ENCODE measurements around the gene VWA3B. TPM values are rescaled to one million over a fixed set of nuclear protein-coding genes. Genes with fewer than 3 reads are reported as not detected.

Gene VWA3B
- total RNA-seq, 1 experiment from 2014 or later = not detected

DNA sequence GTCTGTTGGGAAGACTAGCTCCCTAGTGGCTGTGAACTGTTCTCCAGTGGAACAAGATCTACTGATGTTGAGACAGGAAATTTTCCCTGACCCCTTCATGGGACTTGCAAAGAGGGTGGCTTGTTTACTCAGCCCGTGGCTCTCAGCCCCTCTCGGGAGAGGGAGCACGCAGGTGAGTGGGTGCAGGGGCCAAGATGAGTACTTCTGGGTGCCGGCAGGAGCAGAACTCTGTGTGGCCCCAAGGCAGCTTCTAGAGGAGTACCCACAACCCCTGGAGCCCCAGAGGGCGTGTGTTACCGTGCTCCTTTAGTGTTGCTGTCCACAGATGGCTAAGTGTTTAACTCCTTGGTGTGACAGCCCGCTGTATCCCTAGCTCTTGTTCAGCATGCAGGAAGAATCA is 191.1 kb downstream of the VWA3B start:
- ChIA-PET POLR2A (ENCODE audit: low non-redundant PET) (no interaction called here), CTCF (no interaction called here)
- DNase-seq (ENCODE audit: low spot score) = no peak
- TF ChIP-seq EZH2 (IDR thresholded peaks at IDR 0.05; ENCODE audit: borderline replicate concordance, low read depth, low read length, poor library complexity, severe bottlenecking) = no peak
- TF ChIP-seq, protein P1, sequence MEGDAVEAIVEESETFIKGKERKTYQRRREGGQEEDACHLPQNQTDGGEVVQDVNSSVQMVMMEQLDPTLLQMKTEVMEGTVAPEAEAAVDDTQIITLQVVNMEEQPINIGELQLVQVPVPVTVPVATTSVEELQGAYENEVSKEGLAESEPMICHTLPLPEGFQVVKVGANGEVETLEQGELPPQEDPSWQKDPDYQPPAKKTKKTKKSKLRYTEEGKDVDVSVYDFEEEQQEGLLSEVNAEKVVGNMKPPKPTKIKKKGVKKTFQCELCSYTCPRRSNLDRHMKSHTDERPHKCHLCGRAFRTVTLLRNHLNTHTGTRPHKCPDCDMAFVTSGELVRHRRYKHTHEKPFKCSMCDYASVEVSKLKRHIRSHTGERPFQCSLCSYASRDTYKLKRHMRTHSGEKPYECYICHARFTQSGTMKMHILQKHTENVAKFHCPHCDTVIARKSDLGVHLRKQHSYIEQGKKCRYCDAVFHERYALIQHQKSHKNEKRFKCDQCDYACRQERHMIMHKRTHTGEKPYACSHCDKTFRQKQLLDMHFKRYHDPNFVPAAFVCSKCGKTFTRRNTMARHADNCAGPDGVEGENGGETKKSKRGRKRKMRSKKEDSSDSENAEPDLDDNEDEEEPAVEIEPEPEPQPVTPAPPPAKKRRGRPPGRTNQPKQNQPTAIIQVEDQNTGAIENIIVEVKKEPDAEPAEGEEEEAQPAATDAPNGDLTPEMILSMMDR (conservative IDR thresholded peaks at IDR 0.05; ENCODE audit: low read depth, low read length) = no peak
- no peak overlapping the region for H3K27ac ChIP-seq (ENCODE audit: low read depth, low read length, poor library complexity, severe bottlenecking)
- no TSS peak for BruUV-seq (replicated peaks)
- no peaks in the 10 kb centered on the region for H3K36me3 ChIP-seq (ENCODE audit: insufficient read depth, low read length, poor library complexity, severe bottlenecking)
- peaks cover 22% of the 10 kb centered on the region for H3K27me3 ChIP-seq (replicated peaks; ENCODE audit: insufficient read depth, low read depth, low read length, poor library complexity)
- no peak overlapping the region for H3K4me3 ChIP-seq (ENCODE audit: low read depth, low read length, poor library complexity, severe bottlenecking)
- intact Hi-C loops (cut with micrococcal nuclease; ENCODE audit: unreplicated experiment) = no loop called here
- H3K4me1 ChIP-seq (ENCODE audit: insufficient read depth, low read length, poor library complexity, severe bottlenecking) = peaks cover 11% of the 10 kb centered on the region
- H3K9me3 ChIP-seq (ENCODE audit: low read depth, low read length, poor library complexity, severe bottlenecking) = no peaks in the 10 kb centered on the region

DNA sequence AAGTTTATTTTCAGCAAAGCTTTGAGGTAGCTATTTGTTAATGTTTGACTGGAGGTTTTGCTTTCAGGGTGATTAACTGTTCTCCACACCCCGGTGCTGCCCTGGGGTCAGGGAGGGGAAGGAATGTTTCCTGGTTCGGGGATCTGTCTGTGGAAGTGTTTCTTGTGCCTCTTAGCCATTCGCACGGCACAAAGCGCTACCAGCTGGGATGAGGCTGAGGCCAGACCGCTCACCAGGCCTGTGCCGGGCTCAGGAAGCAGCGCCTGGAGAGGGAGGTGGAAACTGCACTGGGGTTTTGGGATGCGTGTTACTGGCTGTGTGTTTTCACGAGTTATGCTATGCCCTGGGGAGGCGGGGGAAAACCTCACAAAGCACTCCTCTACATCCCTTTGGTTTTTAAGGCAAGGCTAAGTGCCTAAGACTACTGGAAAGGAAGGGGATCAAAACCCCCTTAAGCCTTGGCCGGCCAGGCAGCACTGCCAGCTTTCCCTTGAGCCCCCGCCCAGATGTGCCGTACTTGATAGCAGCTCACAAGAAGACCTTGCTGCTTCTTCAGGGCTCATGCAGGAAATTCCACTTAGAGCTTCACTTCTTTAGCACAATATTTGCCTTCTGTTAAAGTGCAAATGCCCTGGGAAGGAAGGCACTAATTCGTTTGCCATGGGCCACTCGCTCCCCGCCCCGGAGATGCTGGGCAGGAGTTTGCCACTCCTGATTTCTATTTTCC is 193.6 kb downstream of the VWA3B start:
- H3K4me1 ChIP-seq (ENCODE audit: insufficient read depth, low read length, poor library complexity, severe bottlenecking) = peaks cover 11% of the 10 kb centered on the region
- BruUV-seq (replicated peaks) = no TSS peak
- intact Hi-C loops (cut with micrococcal nuclease; ENCODE audit: unreplicated experiment) = no loop called here
- peaks cover 28% of the 10 kb centered on the region for H3K27me3 ChIP-seq (replicated peaks; ENCODE audit: insufficient read depth, low read depth, low read length, poor library complexity)
- POLR2A ChIA-PET (ENCODE audit: low non-redundant PET) = no interaction called here
- H3K4me3 ChIP-seq (ENCODE audit: low read depth, low read length, poor library complexity, severe bottlenecking) = no peak overlapping the region
- no peaks in the 10 kb centered on the region for H3K9me3 ChIP-seq (ENCODE audit: low read depth, low read length, poor library complexity, severe bottlenecking)
- no peak for DNase-seq (ENCODE audit: low spot score)
- CTCF ChIA-PET = no interaction called here
- H3K36me3 ChIP-seq (ENCODE audit: insufficient read depth, low read length, poor library complexity, severe bottlenecking) = no peaks in the 10 kb centered on the region
- no peak overlapping the region for H3K27ac ChIP-seq (ENCODE audit: low read depth, low read length, poor library complexity, severe bottlenecking)
- TF ChIP-seq, protein P1 (conservative IDR thresholded peaks at IDR 0.05; ENCODE audit: low read depth, low read length) = no peak
- no peak for TF ChIP-seq EZH2 (IDR thresholded peaks at IDR 0.05; ENCODE audit: borderline replicate concordance, low read depth, low read length, poor library complexity, severe bottlenecking)

DNA sequence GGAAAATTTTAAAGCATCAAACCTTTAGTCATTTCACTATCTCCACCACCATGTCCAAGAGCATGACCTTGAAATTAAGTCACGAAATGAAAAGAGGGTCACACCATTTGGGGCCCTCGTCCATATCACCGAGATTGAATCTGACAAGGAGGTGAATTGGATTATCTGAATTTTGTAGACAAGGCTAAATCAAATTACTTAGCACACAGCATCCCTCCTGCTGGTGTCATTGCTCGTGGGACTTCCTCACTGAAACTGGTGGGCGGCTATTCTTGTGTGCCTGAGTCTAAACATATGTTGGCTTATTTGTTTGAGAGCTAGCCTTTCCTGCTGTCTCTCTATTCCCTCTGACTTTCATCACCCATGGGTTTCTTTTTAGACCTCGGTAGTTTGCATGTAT is 194.6 kb downstream of the VWA3B start:
- DNase-seq (ENCODE audit: low spot score) = peak; percentile 44

More for the DNA sequence above, 194.6 kb downstream of the VWA3B start:
- ChIA-PET POLR2A (ENCODE audit: low non-redundant PET) (interaction anchor here (0.7 kb wide), 1 partner anchor 389 kb away, joined by 3 read pairs; no protein-coding TSS in a partner anchor), CTCF (no interaction called here)
- Histone ChIP-seq H3K4me1 (ENCODE audit: insufficient read depth, low read length, poor library complexity, severe bottlenecking) (peaks cover 11% of the 10 kb centered on the region), H3K9me3 (ENCODE audit: low read depth, low read length, poor library complexity, severe bottlenecking) (no peaks in the 10 kb centered on the region), H3K27me3 (replicated peaks; ENCODE audit: insufficient read depth, low read depth, low read length, poor library complexity) (peaks cover 37% of the 10 kb centered on the region), H3K4me3 (ENCODE audit: low read depth, low read length, poor library complexity, severe bottlenecking) (no peak overlapping the region), H3K36me3 (ENCODE audit: insufficient read depth, low read length, poor library complexity, severe bottlenecking) (no peaks in the 10 kb centered on the region), H3K27ac (ENCODE audit: low read depth, low read length, poor library complexity, severe bottlenecking) (no peak overlapping the region)
- intact Hi-C loops (cut with micrococcal nuclease; ENCODE audit: unreplicated experiment) = no loop called here
- TF ChIP-seq EZH2 (IDR thresholded peaks at IDR 0.05; ENCODE audit: borderline replicate concordance, low read depth, low read length, poor library complexity, severe bottlenecking) = no peak
- TF ChIP-seq, protein P1 (conservative IDR thresholded peaks at IDR 0.05; ENCODE audit: low read depth, low read length) = no peak
- no TSS peak for BruUV-seq (replicated peaks)

Data from A673 (cell line).